Fibroblast of lung (primary cell): ENCODE data around the gene PFKM. TPM values are rescaled to one million over a fixed set of nuclear protein-coding genes. Genes with fewer than 3 reads are reported as not detected.

ENCODE experiments used
- DNase-seq, 2 donors: peaks; one replicate each; pipeline versions ENCODE4 v3.0.0 to v3.0.0-alpha.2; 2010; ENCODE audit warnings: low read depth in 2 of 2
- H2AFZ ChIP-seq: 2 replicates; pipeline ENCODE4 v1.5.1; 2012; ENCODE audit warnings: low read length, control low read depth, inconsistent platforms
- H3K27ac ChIP-seq: 2 replicates; pipeline ENCODE4 v1.5.1; 2011; ENCODE audit warnings: low read length, control low read depth; ENCODE audit not compliant: insufficient read depth
- H3K27me3 ChIP-seq: 2 replicates; pipeline ENCODE4 v1.5.1; 2011; ENCODE audit warnings: mild to moderate bottlenecking, low read length; ENCODE audit not compliant: control insufficient read depth, insufficient read depth
- H3K36me3 ChIP-seq: 2 replicates; pipeline ENCODE4 v1.5.1; 2011; ENCODE audit warnings: low read length; ENCODE audit not compliant: control insufficient read depth, insufficient read depth
- H3K4me1 ChIP-seq: 2 replicates; pipeline ENCODE4 v1.5.1; 2011; ENCODE audit warnings: low read length; ENCODE audit not compliant: control insufficient read depth, insufficient read depth; ENCODE audit errors: extremely low read depth
- H3K4me2 ChIP-seq: 2 replicates; pipeline ENCODE4 v1.5.1; 2011; ENCODE audit warnings: low read length, control low read depth; ENCODE audit not compliant: insufficient read depth; ENCODE audit errors: extremely low read depth
- H3K4me3 ChIP-seq, 4 experiments: fragments of 200-600 bp in 1 of 4; sonication (generic) in 1 of 4; replicated peaks in 1 of 4; 2 replicates each; pipeline ENCODE4 v1.5.1; 2011 to 2016; ENCODE audit warnings: low read length in 4 of 4, low read depth in 3 of 4, mild to moderate bottlenecking in 3 of 4, control low read depth in 2 of 4, inconsistent platforms in 1 of 4, mixed read lengths in 1 of 4; ENCODE audit not compliant: insufficient read depth in 1 of 4; ENCODE audit errors: control extremely low read depth in 1 of 4
- H3K79me2 ChIP-seq: 2 replicates; pipeline ENCODE4 v1.5.1; 2012; ENCODE audit warnings: mild to moderate bottlenecking, low read length, inconsistent platforms; ENCODE audit not compliant: control insufficient read depth, insufficient read depth
- H3K9ac ChIP-seq: 2 replicates; pipeline ENCODE4 v1.5.1; 2011; ENCODE audit warnings: mild to moderate bottlenecking, low read length, control low read depth; ENCODE audit not compliant: insufficient read depth
- H3K9me3 ChIP-seq: 2 replicates; pipeline ENCODE4 v1.5.1; 2012; ENCODE audit warnings: low read depth, low read length; ENCODE audit not compliant: control insufficient read depth, insufficient read depth
- H4K20me1 ChIP-seq: 2 replicates; pipeline ENCODE4 v1.5.1; 2011; ENCODE audit warnings: low read length; ENCODE audit not compliant: control insufficient read depth, insufficient read depth; ENCODE audit errors: extremely low read depth
- CTCF ChIP-seq, 2 donors: IDR thresholded peaks in 1 of 2; conservative IDR thresholded peaks in 1 of 2; 1 replicate in 1 of 2; 2 replicates in 1 of 2; pipeline ENCODE4 v1.5.1; 2011 to 2012; ENCODE audit warnings: low read length in 2 of 2, control low read depth in 1 of 2, inconsistent platforms in 1 of 2, low read depth in 1 of 2, mild to moderate bottlenecking in 1 of 2
- EZH2 ChIP-seq: IDR thresholded peaks from 2 replicates; pipeline ENCODE4 v1.5.1; 2012; ENCODE audit warnings: low read length, control low read depth, mild to moderate bottlenecking; ENCODE audit errors: missing control alignments
- polyA plus RNA-seq, 2 donors: library from polyadenylated mRNA; depleted of rRNA in 1 of 2; stranded (reverse) in 1 of 2; unstranded in 1 of 2; fragments of >200 nt; gene quantifications; 2 replicates each; pipeline ENCODE4 v1.2.1, GENCODE V29; 2011 to 2012; ENCODE audit warnings: missing spikeins in 1 of 2
- total RNA-seq: library from RNA; depleted of rRNA; stranded (reverse); fragments of >200 nt; gene quantifications from 2 replicates; pipeline ENCODE4 v1.2.1, GENCODE V29; 2014

Gene PFKM
- total and polyA plus RNA-seq, 2 donors (not counting 1 experiment from before 2014, with no cell fraction given): 88.4 to 98.9 TPM

GRCh38 chr12:48184549-48184922 lies 65.4 kb downstream of the PFKM start:
- Histone ChIP-seq H3K27ac (no peak overlapping the region), H3K4me3 (peak overlapping the region in 1 of 4 experiments; percentile 78), H4K20me1 (no peaks in the 10 kb centered on the region), H3K9ac (no peak overlapping the region), H3K79me2 (no peaks in the 10 kb centered on the region), H2AFZ (no peak overlapping the region), H3K4me2 (no peak overlapping the region), H3K27me3 (peaks cover 43% of the 10 kb centered on the region), H3K4me1 (peaks cover 4% of the 10 kb centered on the region), H3K9me3 (no peaks in the 10 kb centered on the region), H3K36me3 (no peaks in the 10 kb centered on the region)
- TF ChIP-seq EZH2 (peak; percentile 90), CTCF (conservative IDR thresholded peaks at IDR 0.05 in 1 of 2, IDR thresholded peaks at IDR 0.05 in 1 of 2; ENCODE audit: low read depth in 1 of 2, low read length in 2 of 2) (no peak)
- DNase-seq: no peak

- Histone ChIP-seq H3K27ac (no peak overlapping the region), H3K36me3 (no peaks in the 10 kb centered on the region), H3K9me3 (no peaks in the 10 kb centered on the region), H3K4me1 (peaks cover 4% of the 10 kb centered on the region), H3K4me2 (no peak overlapping the region), H3K27me3 (peaks cover 46% of the 10 kb centered on the region), H3K9ac (no peak overlapping the region), H3K79me2 (no peaks in the 10 kb centered on the region), H3K4me3 (no peak overlapping the region), H4K20me1 (no peaks in the 10 kb centered on the region), H2AFZ (no peak overlapping the region)
- TF ChIP-seq CTCF (conservative IDR thresholded peaks at IDR 0.05 in 1 of 2, IDR thresholded peaks at IDR 0.05 in 1 of 2; ENCODE audit: low read depth in 1 of 2, low read length in 2 of 2) (no peak), EZH2 (no peak)
- DNase-seq: no peak
Observed at GRCh38 chr12:48185181-48185919, 66.2 kb downstream of the PFKM start.

- H3K9me3 ChIP-seq: no peaks in the 10 kb centered on the region
- H3K4me2 ChIP-seq: no peak overlapping the region
- H2AFZ ChIP-seq: no peak overlapping the region
- no peaks in the 10 kb centered on the region for H3K79me2 ChIP-seq
- H3K27me3 ChIP-seq: peaks cover 33% of the 10 kb centered on the region
- no peaks in the 10 kb centered on the region for H3K4me1 ChIP-seq
- DNase-seq: no peak
- no peaks in the 10 kb centered on the region for H4K20me1 ChIP-seq
- no peak overlapping the region for H3K27ac ChIP-seq
- H3K36me3 ChIP-seq: no peaks in the 10 kb centered on the region
- no peak overlapping the region for H3K4me3 ChIP-seq
- TF ChIP-seq CTCF (conservative IDR thresholded peaks at IDR 0.05 in 1 of 2, IDR thresholded peaks at IDR 0.05 in 1 of 2; ENCODE audit: low read depth in 1 of 2, low read length in 2 of 2) (no peak), EZH2 (no peak)
- H3K9ac ChIP-seq: no peak overlapping the region
Observed at GRCh38 chr12:48187916-48188695, 68.9 kb downstream of the PFKM start.
